ENCODE measurements around the gene SMAD1. TPM values are rescaled to one million over a fixed set of nuclear protein-coding genes. Genes with fewer than 3 reads are reported as not detected.

The SMAD1 gene
- total RNA-seq, 1 experiment from 2014 or later = 15.4 TPM

DNA sequence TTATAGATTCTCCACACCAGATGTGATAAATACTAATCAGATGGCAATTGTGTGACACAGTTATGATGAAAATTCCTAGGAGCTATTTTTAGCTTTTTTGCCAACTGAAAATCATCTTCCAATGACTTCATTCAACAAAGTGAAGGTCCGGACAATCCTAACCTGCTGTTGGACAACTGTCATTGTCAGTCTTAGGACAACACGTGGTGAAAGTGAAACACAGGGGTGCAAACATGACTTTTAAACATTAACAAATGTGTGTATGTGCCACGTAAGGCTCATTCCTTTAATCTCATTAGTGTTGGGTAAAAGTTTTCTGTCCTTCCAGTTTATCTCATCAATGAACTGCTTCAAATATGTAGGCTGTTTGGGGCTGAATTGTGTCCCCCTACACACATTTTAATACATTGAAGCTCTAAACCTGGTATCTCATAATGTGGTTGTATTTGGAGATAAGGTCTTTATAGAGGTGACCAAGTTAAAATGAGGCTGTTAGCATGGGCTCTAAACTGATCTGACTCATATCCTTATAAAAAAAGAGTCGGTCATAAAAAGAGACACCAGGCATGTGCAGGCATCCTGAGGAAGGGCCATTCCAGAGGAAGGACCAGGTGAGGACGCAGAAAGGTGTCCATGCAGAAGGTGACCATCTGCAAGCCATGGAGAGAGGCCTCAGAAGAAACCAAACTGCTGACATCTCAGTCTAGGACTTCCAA, 41.2 kb upstream of the SMAD1 start:
- Mint-ChIP-seq H3K27ac (no peak overlapping the region), H3K4me3 (no peak overlapping the region), H3K9me3 (peaks cover 11% of the 10 kb centered on the region), H3K4me1 (peaks cover 21% of the 10 kb centered on the region), H3K36me3 (no peaks in the 10 kb centered on the region), H3K27me3 (ENCODE audit: low read depth) (no peaks in the 10 kb centered on the region; the same call in 1 of the 2 replicates)
- TF ChIP-seq, protein P1, sequence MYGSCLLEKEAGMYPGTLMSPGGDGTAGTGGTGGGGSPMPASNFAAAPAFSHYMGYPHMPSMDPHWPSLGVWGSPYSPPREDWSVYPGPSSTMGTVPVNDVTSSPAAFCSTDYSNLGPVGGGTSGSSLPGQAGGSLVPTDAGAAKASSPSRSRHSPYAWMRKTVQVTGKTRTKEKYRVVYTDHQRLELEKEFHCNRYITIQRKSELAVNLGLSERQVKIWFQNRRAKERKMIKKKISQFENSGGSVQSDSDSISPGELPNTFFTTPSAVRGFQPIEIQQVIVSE (CRISPR knock-in tag; IDR thresholded peaks at IDR 0.05; ENCODE audit: borderline replicate concordance) = no peak
- TF ChIP-seq, protein P2, sequence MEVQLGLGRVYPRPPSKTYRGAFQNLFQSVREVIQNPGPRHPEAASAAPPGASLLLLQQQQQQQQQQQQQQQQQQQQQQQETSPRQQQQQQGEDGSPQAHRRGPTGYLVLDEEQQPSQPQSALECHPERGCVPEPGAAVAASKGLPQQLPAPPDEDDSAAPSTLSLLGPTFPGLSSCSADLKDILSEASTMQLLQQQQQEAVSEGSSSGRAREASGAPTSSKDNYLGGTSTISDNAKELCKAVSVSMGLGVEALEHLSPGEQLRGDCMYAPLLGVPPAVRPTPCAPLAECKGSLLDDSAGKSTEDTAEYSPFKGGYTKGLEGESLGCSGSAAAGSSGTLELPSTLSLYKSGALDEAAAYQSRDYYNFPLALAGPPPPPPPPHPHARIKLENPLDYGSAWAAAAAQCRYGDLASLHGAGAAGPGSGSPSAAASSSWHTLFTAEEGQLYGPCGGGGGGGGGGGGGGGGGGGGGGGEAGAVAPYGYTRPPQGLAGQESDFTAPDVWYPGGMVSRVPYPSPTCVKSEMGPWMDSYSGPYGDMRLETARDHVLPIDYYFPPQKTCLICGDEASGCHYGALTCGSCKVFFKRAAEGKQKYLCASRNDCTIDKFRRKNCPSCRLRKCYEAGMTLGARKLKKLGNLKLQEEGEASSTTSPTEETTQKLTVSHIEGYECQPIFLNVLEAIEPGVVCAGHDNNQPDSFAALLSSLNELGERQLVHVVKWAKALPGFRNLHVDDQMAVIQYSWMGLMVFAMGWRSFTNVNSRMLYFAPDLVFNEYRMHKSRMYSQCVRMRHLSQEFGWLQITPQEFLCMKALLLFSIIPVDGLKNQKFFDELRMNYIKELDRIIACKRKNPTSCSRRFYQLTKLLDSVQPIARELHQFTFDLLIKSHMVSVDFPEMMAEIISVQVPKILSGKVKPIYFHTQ (CRISPR knock-in tag; IDR thresholded peaks at IDR 0.05) = no peak
- TF ChIP-seq, protein P3, sequence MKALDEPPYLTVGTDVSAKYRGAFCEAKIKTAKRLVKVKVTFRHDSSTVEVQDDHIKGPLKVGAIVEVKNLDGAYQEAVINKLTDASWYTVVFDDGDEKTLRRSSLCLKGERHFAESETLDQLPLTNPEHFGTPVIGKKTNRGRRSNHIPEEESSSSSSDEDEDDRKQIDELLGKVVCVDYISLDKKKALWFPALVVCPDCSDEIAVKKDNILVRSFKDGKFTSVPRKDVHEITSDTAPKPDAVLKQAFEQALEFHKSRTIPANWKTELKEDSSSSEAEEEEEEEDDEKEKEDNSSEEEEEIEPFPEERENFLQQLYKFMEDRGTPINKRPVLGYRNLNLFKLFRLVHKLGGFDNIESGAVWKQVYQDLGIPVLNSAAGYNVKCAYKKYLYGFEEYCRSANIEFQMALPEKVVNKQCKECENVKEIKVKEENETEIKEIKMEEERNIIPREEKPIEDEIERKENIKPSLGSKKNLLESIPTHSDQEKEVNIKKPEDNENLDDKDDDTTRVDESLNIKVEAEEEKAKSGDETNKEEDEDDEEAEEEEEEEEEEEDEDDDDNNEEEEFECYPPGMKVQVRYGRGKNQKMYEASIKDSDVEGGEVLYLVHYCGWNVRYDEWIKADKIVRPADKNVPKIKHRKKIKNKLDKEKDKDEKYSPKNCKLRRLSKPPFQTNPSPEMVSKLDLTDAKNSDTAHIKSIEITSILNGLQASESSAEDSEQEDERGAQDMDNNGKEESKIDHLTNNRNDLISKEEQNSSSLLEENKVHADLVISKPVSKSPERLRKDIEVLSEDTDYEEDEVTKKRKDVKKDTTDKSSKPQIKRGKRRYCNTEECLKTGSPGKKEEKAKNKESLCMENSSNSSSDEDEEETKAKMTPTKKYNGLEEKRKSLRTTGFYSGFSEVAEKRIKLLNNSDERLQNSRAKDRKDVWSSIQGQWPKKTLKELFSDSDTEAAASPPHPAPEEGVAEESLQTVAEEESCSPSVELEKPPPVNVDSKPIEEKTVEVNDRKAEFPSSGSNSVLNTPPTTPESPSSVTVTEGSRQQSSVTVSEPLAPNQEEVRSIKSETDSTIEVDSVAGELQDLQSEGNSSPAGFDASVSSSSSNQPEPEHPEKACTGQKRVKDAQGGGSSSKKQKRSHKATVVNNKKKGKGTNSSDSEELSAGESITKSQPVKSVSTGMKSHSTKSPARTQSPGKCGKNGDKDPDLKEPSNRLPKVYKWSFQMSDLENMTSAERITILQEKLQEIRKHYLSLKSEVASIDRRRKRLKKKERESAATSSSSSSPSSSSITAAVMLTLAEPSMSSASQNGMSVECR (CRISPR knock-in tag; IDR thresholded peaks at IDR 0.05; ENCODE audit: borderline replicate concordance) = no peak
- TF ChIP-seq NR3C1 (CRISPR knock-in tag; conservative IDR thresholded peaks at IDR 0.05; ENCODE audit: low read depth) = no peak
- ATAC-seq = no peak
- CTCF ChIA-PET = no interaction called here
- DNase-seq (ENCODE audit: low spot score) = no peak
- POLR2A ChIA-PET = no interaction called here

DNA sequence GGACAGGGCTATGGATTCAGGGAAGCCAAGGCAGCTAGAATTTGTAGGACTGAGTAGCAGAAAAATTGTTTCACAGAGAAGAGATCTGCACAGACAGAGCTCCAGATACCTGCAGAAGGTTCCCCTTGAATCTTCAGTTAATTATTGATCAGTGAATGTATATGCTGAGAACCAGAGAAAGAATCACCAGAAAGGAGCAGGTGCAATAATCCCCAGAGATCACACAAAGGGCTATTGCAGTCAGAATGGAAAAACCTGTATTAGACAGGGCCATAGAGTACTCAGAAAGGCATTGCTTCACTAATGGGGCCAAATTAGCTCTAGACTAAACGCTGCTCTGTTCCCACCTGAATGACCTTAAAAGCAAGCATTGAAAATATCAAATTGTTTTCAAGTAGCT, 35.5 kb upstream of the SMAD1 start:
- H3K4me3 Mint-ChIP-seq = no peak overlapping the region
- ChIA-PET POLR2A (no interaction called here), CTCF (no interaction called here)
- DNase-seq (ENCODE audit: low spot score) (no peak), ATAC-seq (no peak)
- no peaks in the 10 kb centered on the region; the same call in 1 of the 2 replicates for H3K27me3 Mint-ChIP-seq (ENCODE audit: low read depth)
- no peak overlapping the region for H3K27ac Mint-ChIP-seq
- TF ChIP-seq, protein P1 (CRISPR knock-in tag; IDR thresholded peaks at IDR 0.05; ENCODE audit: borderline replicate concordance) = no peak
- TF ChIP-seq ZNF232 (CRISPR knock-in tag; IDR thresholded peaks at IDR 0.05) = no peak
- no peak for TF ChIP-seq ZNF396 (CRISPR knock-in tag; IDR thresholded peaks at IDR 0.05; ENCODE audit: borderline replicate concordance)
- TF ChIP-seq, protein P4, sequence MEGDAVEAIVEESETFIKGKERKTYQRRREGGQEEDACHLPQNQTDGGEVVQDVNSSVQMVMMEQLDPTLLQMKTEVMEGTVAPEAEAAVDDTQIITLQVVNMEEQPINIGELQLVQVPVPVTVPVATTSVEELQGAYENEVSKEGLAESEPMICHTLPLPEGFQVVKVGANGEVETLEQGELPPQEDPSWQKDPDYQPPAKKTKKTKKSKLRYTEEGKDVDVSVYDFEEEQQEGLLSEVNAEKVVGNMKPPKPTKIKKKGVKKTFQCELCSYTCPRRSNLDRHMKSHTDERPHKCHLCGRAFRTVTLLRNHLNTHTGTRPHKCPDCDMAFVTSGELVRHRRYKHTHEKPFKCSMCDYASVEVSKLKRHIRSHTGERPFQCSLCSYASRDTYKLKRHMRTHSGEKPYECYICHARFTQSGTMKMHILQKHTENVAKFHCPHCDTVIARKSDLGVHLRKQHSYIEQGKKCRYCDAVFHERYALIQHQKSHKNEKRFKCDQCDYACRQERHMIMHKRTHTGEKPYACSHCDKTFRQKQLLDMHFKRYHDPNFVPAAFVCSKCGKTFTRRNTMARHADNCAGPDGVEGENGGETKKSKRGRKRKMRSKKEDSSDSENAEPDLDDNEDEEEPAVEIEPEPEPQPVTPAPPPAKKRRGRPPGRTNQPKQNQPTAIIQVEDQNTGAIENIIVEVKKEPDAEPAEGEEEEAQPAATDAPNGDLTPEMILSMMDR (IDR thresholded peaks at IDR 0.05) = no peak
- TF ChIP-seq JAZF1 (CRISPR knock-in tag; IDR thresholded peaks at IDR 0.05) = no peak
- TF ChIP-seq EMX1 (CRISPR knock-in tag; IDR thresholded peaks at IDR 0.05) = no peak
- TF ChIP-seq, protein P5, sequence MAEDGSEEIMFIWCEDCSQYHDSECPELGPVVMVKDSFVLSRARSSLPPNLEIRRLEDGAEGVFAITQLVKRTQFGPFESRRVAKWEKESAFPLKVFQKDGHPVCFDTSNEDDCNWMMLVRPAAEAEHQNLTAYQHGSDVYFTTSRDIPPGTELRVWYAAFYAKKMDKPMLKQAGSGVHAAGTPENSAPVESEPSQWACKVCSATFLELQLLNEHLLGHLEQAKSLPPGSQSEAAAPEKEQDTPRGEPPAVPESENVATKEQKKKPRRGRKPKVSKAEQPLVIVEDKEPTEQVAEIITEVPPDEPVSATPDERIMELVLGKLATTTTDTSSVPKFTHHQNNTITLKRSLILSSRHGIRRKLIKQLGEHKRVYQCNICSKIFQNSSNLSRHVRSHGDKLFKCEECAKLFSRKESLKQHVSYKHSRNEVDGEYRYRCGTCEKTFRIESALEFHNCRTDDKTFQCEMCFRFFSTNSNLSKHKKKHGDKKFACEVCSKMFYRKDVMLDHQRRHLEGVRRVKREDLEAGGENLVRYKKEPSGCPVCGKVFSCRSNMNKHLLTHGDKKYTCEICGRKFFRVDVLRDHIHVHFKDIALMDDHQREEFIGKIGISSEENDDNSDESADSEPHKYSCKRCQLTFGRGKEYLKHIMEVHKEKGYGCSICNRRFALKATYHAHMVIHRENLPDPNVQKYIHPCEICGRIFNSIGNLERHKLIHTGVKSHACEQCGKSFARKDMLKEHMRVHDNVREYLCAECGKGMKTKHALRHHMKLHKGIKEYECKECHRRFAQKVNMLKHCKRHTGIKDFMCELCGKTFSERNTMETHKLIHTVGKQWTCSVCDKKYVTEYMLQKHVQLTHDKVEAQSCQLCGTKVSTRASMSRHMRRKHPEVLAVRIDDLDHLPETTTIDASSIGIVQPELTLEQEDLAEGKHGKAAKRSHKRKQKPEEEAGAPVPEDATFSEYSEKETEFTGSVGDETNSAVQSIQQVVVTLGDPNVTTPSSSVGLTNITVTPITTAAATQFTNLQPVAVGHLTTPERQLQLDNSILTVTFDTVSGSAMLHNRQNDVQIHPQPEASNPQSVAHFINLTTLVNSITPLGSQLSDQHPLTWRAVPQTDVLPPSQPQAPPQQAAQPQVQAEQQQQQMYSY (CRISPR knock-in tag; IDR thresholded peaks at IDR 0.05) = no peak
- TF ChIP-seq OVOL2 (CRISPR knock-in tag; IDR thresholded peaks at IDR 0.05; ENCODE audit: borderline replicate concordance) = no peak
- TF ChIP-seq RORB (CRISPR knock-in tag; IDR thresholded peaks at IDR 0.05) = no peak
- no peak for TF ChIP-seq NFYB (CRISPR knock-in tag; conservative IDR thresholded peaks at IDR 0.05; ENCODE audit: low read depth)
- TF ChIP-seq ZNF671 (CRISPR knock-in tag; IDR thresholded peaks at IDR 0.05) = no peak
- no peak for TF ChIP-seq ZNF416 (CRISPR knock-in tag; IDR thresholded peaks at IDR 0.05)
- H3K4me1 Mint-ChIP-seq = no peaks in the 10 kb centered on the region
- H3K9me3 Mint-ChIP-seq = peaks cover 15% of the 10 kb centered on the region
- H3K36me3 Mint-ChIP-seq = no peaks in the 10 kb centered on the region
